NCI-H187 treated with DMSO at 0.1 percent for 48 hours (cell line): ENCODE data around the gene SHISA5.
"Not testable (repeated sequence)": the region's sequence is repeated elsewhere in the genome, so short reads cannot be mapped to it uniquely, and the experiment has no call there.

Experiments used
- DNase-seq: peaks from one replicate; lab custom pipeline; 2025; lab: John Stamatoyannopoulos, UW

Gene SHISA5

GRCh38 chr3:48519277-48519643 lies 15.3 kb upstream of the SHISA5 start:
- DNase-seq = no peak

DNA sequence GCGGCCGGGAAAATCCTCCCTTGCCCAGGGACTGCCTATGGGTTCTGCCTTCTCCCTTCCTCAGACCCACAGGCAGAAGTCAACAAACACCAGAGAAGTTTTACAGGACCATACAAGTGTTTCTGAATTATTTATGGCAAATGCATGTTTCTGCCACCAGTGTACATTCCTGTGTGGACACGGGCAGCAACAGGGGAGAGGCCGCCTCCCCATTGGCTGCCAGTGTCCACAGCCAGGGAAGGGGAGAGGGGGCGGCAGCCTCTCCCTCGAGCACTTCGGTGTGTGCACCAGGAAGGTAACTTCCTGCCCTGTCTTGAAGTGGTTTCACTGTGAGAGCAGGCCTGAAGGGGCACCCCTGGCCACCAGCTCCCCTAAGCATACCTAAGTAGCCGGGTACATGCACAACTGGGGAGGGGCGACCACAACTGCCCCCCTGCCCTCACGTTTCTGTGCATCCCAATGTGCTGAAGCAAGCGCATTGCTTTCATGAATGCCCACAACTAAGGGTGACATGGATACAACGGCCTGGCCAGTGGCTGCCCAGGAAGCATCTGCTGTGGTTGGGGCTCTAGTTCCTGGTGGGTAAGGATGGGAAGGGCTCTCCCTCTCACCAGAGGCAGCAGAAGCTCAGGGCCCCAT lies 14.8 kb upstream of the SHISA5 start:
- DNase-seq = no peak

DNA sequence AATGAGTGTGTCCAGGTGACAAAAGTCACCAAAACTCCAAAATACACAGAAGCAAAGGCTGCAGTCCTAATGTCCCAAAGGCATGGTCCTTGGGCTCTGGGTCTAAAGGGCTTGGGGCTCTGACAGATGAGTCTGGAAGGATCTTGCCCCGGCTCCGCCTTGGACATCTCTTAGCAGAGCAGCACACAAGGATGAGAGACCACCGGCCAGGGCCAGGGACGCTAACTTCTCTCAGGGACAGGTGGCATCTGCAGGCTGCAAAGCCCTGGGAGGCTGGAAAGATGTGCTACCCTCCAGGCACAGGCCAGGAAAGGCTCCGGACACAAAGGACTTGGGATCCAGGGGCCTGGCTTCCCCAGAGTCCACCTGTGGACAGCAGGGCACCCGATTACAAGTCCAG lies 14.1 kb upstream of the SHISA5 start:
- no peak for DNase-seq

- DNase-seq = no peak
Measured at GRCh38 chr3:48516571-48516970, 12.6 kb upstream of the SHISA5 start.

DNA sequence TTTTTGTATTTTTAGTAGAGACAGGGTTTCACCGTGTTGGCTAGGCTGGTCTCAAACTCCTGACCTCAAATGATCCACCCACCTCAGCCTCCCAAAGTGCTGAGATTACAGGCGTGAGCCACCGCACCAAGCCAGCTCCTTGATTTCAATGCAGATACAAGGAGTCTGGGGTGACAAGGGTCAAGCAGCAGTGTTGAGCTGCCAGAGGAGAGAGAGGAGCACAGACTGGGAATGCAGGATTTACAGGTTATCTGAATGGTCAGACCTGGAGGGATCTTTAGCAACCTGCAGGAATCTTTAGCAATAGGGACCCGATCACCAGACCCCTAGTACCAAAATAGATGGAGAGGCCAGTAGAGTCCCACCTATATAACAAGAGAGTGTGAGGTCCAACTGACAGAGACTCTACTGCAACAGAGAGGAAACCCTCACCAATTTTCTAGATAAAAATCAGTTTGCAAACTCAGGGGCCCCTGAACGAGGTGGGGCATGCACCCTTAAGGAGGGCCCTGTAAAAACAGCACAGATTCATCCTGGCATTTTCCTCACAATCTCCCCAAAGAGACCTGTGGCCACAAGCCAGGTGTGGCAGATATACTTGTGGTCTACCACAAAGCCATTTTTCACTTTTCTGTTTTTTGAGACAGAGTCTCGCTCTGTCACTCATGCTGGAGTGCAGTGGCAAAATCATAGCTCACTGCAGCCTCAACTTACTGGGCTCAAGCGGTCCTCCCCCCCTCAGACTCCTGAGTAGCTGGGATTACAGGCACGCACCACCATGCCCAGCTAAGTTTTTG lies 10.7 kb upstream of the SHISA5 start:
- no peak for DNase-seq

DNA sequence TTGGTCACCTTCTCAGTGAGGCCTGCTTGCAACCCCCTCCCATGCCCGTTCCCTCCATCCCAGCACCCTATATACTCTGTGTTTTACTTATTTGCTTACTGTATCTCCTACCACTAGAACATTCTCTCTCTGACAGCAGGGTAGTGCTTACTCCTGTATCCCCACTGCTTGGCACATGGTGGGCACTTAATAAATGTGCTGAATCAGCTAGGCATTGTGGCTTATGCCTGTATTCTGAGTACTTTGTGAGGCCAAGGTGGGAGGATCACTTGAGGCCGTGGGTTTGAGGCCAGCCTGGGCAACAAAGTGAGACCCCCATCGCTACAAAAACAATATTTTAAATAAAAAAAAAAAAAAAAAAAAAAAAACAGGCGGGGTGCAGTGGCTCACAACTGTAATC lies 7.6 kb upstream of the SHISA5 start:
- DNase-seq = no peak

GRCh38 chr3:48507256-48508061 lies 3.5 kb upstream of the SHISA5 start:
- no peak for DNase-seq

- no peak for DNase-seq
Measured at GRCh38 chr3:48505968-48506504, 2.1 kb upstream of the SHISA5 start.

DNA sequence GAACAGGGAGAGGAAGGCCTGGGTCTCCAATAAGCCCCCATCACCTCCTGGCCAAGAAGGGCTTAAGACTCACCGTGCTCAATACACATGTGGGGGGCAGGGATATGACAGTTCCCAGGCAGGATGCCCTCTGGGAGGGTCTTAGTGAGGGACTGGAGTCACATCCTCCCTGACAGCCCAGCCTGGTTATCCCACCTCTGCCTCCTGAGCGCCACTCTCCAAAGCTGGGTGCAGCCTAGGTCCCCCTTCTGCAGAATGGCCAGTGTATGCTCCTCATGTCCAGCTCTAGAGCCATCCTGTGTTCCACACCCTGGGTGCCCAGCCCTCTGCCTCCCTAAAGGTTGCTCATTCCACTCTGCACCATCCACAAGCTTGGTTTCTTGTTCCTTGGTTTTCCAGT lies 1.2 kb upstream of the SHISA5 start:
- DNase-seq = no peak

GRCh38 chr3:48503401-48504050 lies 448 bp downstream of the SHISA5 start:
- no peak for DNase-seq

DNA sequence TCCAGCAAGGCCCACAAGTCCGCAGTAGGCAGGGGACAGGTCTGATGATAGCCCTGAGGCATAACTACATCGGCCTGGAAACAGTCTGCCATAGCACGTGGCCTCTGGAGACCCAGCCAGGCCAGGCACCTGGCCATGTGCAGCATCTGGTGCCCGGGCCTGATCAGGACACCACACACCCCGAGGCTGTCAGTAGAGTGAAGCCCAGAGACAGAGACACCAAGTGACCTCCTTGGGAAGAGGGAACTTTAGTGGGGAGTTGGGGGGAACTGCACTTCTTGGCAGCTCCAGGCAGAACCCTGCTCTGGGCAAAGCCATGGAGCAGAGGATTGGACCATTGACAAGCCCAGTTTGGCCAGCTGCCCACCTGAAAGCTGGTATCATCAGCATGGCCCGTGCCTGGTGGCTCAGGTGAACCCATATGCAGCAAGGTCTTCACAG lies 1.2 kb downstream of the SHISA5 start:
- DNase-seq = no peak

DNA sequence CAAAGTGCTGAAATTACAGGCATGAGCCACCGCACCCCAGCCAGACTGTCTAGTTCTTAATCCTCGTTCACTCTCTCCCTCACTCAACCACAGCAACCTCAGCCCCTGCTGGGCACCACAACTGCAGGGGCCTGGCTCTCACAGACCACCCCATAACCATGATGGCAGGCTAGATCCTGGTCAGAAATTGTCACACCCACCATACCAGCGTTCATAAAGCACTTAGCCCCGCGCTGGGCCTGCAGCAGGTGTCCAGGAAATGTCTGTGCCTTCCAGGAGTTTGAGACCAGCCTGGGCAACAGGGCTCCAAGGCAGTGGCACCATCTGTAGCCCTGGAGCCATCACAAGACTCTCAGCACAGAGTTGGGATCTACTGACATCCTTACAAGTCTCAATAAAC lies 1.9 kb downstream of the SHISA5 start:
- no peak for DNase-seq

GRCh38 chr3:48501196-48501595 lies 2.8 kb downstream of the SHISA5 start:
- DNase-seq = no peak

- DNase-seq = no peak
Measured at GRCh38 chr3:48500656-48501055, 3.3 kb downstream of the SHISA5 start.

GRCh38 chr3:48493203-48493501 lies 10.8 kb downstream of the SHISA5 start:
- DNase-seq = no peak

- DNase-seq = no peak
Measured at GRCh38 chr3:48492461-48493202, 11.3 kb downstream of the SHISA5 start.

GRCh38 chr3:48486952-48487351 lies 17.0 kb downstream of the SHISA5 start:
- no peak for DNase-seq

DNA sequence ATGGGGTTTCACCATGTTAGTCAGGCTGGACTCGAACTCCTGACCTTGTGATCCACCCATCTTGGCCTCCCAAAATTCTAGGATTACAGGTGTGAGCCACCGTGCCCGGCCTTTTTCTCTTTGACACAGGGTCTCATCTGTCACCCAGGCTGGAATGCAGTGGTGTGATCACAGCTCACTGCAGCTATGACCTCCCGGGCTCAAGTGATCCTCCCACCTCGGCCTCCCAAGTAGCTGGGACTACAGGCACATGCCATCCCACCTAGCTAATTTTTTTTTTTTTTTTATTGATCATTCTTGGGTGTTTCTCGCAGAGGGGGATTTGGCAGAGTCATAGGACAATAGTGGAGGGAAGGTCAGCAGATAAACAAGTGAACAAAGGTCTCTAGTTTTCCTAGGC lies 21.2 kb downstream of the SHISA5 start:
- DNase-seq = not testable (repeated sequence)

- not testable (repeated sequence) for DNase-seq
Measured at GRCh38 chr3:48480891-48481290, 23.1 kb downstream of the SHISA5 start.

- no peak for DNase-seq
Measured at GRCh38 chr3:48478626-48479555, 25.1 kb downstream of the SHISA5 start.
